HG03064 (cell line): ENCODE results near the gene FUT4.
"Not testable (repeated sequence)": the region's sequence is repeated elsewhere in the genome, so short reads cannot be mapped to it uniquely, and the experiment has no call there.

Source experiments
- ATAC-seq: cut with Tn5 transposase; IDR thresholded peaks from one replicate; pipeline ENCODE4 v1.9.1; 2021; ENCODE audit warnings: low read depth; ENCODE audit not compliant: unreplicated experiment

Gene FUT4

DNA sequence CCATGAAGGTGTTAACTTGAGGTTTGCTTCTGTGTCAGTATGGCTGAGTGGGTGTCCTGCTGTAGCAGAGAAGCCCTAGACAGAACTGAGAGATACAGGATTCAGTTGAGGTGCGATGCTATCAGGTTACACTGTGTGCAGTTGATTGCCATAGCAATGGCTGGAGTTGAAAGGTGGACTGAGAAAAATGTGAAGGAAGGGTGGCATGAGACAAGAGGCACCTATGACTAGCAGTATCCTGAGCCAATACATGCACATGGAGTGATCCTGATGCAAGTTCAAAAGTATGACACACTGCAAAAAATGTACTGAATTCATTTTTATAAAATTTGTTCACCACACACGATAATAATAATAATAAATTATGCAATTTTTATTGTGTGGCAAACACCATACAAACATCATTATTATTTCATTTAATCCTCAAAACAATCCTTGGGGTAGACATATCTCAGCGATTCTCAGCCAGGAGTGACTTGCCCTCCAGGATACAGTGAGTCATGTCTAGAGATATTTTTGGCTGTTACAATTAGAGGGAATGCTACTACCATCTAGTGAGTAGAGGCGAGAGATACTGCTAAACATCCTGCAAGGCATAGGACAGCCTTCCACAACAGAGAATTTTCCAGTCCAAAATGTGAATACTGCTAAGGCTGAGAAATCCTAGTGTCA, 19.6 kb downstream of the FUT4 start:
- no peak for ATAC-seq

DNA sequence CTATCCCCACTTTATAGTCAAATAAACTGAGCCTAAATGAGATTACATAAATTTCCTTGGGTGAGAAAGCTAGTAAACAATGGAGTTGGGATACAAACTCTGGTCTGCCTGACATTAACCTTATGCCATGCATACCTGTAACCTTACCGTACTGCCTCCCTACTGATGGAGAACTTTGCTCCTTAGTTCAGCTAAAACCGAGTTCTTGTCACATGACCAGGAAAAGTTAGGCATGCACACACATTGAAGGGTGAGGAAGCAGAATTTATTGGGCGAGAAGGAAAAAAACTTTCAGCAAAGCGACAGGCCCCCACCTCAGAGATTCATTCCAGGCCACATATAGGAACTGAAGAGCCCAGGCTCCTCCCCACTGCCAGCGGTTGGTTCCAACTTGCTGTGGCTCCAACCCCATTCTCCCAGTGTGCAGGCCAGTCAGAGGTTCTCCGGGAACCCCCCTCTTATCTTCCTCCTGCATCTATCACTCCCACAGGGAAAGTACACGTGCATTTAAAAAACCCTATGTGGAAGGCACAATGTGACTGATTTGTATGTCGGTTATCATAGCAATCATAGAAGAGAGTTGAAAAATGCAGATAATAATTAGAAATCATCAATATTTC, 20.2 kb downstream of the FUT4 start:
- no peak for ATAC-seq

DNA sequence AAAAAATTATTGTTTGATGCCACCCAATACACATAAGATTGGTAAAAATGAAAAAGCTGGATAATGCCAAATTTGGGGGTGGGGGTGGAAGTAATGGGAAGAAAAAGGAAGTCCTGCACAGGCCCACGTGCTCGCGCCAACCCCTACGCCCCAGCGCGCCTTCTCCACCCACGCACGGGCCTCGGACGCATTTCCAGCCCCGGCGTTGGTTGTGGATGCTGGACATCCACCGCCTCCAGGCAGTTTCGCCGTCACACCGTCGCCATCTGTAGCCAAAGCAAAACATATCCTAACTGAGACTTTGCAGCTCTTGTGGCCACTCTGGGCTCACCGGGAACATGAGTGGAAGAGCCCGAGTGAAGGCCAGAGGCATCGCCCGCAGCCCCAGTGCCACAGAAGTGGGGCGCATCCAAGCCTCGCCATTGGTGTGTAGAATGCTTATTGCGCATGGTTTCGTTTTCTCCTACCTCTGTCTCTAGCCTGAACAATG, 23.5 kb downstream of the FUT4 start, which contains the start of gene PIWIL4:
PIWIL4 (plus strand) TSS at position 188 of the 490 bp plus-strand sequence; CDS start at position 339, 151 bp downstream.
- no peak for ATAC-seq

DNA sequence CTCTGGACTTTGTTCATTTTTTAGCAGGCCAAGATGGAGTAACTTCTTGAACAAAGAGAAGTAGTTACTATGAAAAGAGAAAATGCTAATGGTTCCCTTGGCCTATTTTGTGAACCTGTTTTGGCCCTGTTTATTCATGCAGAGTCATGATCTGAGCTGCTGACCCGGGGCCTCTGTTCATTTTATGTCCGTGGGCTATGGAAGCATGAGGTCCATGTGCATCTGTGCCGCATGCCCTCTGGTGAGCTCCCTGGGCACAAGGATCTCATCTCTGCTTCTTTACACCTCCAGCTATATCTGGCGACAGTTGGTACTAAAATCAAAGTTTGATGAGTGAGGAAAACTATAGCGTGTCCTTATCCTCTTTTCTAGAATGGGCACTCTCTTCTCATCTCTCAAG, 24.5 kb downstream of the FUT4 start:
- no peak for ATAC-seq

DNA sequence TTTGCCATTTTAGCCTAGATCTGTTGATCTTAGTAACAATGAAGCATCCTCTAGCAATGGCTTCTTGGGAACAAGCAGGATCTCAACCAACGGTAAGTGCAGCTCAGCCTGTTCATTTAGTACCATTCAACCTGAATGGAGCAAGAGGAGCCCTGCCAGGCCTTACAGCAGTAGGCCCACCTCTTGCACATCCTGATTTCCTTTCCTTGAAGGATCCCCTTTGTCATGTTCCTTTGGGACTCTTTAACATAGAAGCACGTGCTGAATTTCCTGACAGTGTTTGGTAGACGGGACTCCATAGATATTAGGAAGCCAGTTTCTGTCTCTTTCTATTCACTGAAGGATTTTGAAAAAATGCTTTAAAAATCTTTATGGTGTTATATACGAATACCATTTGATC, 25.0 kb downstream of the FUT4 start:
- no peak for ATAC-seq

DNA sequence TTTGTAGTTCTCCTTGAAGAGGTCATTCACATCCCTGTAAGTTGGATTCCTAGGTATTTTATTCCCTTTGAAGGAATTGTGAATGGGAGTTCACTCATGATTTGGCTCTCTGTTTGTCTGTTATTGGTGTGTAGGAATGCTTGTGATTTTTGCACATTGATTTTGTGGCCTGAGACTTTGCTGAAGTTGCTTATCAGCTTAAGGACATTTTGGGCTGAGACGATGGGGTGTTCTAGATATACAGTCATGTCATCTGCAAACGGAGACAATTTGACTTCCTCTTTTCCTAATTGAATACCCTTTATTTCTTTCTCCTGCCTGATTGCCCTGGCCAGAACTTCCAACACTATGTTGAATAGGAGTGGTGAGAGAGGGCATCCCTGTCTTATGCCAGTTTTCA, 29.3 kb downstream of the FUT4 start:
- not testable (repeated sequence) for ATAC-seq

DNA sequence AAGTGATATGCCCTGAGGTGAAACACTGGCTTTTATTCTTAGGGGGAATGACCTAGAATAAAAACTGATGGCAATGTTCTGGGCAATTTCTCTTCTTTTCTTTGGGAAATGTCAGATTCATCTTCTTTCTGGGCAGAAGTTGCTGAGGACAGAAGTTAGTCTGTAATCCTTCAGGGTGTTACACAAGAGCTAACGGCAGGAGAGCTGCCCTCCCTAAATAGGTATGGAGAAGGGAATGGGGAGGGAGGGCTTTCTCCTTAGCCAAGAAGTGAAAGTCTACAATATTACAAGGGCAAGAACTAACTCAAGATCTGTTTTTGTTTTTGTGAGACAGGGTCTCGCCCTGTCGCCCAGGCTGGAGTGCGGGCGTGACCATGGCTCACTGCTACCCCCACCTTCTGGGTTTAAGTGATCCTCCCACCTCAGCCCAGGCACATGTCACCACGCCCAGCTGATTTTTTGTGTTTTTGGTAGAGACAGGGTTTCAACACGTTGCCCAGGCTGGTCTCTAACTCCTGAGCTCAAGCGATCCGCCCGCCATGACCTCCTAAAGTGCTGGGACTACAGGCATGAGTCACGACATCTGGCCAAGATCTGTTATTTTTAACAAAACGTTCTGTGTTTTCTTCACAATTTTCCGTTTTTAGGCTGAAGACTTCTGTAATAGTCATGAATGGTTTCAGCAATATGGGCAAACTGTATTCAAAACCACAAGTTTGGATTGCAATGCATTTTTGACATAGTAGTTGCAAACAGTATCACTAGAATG, 30.7 kb downstream of the FUT4 start:
- no peak for ATAC-seq

DNA sequence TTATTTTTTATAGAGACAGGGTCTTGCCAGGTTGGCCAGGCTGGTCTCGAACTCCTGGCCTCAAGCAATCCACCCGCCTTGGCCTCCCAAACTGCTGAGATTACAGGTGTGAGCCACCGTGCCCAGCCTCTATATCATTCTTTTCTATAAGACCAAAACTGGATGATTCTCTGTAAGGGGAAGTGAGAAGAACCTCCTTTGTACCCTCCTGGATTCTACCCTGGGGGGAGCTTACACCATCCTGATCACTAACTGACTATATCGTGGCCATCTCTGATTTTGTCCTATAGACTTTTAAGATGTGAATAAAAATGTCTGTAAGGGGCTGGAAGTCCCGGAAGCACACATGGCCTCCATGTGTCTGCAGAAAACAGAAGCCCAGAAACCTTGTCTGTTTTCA, 32.6 kb downstream of the FUT4 start:
- no peak for ATAC-seq

DNA sequence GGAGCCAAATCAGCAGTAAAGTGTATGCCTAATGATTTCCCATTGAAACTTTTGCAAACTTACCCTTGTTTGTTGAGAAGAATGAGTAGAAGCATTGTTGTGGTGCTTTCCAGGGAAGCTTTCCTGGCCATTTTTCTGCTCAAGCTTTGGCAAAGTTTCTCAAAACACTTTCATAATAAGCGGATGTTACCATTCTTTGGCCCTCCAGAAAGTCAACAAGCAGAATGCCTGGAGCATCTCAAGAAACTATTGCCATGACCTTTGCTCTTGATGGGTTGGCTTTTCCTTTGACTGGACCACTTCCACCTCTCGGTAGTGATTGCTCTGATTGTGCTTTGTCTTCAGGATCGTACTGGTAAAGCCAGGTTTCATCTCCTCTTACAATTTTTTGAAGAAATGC, 34.1 kb downstream of the FUT4 start:
- no peak for ATAC-seq

DNA sequence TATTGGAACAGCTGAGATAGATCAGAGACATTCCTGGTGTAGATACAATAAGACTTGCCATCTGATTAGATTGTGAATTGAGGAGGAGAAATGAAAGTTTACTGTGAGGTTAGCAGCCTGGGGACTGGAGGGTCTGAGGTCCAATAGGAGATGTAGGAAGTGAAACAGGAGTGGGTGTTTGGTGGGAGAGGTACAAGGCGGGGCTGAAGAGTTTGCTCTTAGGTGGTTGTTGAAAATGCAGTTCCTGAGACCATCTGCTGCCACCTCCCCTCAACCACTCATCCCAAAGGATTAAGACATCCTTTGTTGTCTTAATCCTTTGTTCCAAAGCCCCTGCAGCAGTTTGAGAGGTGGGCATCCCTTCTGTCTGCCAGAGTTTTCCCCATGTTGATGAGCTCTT, 38.2 kb downstream of the FUT4 start:
- ATAC-seq: no peak

DNA sequence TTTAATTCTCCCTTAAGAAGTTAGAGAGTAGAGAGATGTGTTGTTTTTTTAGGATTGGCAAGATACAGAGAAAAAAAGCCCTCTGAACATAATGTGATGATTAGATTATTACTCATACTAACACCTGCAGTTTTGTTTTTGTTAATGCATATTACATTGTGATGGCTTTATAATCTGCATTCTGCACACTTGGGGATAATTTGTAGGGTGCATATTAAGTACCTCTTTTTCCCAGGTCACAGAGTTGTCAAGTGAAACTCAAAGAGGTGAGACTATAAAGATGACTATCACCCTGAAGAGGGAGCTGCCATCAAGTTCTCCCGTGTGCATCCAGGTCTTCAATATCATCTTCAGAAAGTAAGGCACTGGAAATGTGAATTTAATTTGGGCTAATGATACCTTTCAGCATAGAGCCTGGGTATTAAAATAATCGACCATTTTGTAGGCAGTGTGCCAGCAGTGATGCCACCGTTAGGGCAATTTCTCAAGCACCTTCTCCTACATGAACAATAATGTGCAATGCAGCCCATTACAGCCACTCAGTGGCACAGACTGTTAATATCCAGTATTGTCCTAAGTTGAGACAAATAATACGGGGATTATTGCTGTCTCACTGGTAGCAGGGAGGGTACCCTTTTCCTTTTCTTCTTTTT, 39.6 kb downstream of the FUT4 start:
- no peak for ATAC-seq

DNA sequence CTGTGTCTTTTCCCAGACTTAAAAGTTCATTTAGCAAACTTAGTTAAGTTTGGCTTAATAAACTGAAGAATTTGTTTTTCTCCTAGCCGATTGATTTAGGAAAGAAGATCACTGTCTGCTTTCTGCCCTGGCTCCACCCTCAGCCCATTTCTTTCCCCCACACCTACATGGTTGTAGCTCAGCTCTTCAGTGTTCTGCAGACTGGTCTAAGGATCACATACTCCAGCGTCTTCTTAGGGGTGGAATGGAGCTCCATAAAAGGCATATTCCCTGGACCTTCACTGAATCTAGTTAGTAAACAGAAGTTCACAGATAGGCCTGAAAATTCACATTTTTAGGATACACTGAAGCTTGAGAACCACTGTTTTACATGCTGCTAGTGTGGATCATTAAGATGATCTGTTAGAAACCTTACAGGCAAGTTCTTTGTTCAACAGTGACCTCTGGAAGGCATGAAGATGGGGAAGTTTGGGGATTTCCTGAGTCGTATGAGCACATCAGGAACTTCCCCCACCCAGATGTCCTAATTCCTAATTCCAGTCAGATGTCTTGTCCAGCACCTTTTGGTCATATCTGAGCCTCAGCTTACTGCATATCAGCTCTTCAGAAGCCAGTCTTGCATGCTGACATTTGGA, 40.3 kb downstream of the FUT4 start:
- ATAC-seq: peak; percentile 42

DNA sequence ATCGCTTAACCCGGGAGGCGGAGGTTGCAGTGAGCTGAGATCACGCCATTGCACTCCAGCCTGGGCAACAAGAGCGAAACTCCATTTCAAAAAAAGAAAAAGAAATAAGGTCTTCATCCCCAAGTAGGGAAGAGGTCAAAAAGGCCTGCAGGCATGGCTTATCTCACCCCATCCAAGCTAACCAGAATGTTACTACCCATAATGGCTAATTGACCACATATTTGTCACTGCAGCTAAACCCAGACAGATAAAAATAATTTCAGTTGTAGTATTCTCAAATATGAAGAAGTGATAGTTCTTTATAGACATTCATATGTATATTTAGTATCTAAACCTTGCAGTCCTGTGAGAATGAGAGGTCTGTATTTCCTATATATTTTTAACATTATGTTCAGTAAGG, 41.3 kb downstream of the FUT4 start:
- no peak for ATAC-seq

DNA sequence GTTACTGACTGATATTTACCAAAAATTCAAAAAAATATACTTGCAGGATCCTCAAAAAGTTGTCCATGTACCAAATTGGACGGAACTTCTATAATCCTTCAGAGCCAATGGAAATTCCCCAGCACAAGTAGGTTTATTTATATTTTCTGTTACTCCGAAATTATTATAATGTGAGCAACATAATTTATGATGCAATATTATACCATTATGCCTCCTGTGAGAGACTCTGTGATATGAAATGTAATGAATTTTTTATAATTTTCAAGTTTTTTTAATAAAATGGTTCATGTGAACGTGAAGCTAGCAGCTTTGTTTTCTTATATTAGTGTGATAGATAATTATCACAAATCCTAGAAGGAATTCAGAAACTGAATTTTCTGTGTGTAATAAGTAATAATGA, 41.7 kb downstream of the FUT4 start:
- ATAC-seq: no peak

DNA sequence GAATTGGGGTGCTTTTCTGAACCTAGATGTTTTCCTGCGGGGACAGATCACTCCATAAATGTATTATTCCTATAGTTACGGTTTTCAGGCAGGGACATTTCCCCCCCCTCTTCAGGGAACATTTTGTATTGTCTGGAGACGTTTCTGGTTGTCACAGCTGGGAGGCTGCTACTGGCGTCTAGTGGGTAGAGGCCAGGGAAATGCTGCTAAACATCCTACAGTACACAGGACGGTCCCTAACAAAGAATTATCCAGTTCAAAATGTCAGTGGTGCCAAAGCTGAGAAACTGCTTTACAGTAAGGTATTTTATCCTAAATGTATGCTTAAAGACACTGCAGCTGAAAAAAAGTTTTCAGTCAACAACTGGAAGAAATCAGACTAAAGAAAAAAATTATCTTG, 42.8 kb downstream of the FUT4 start:
- ATAC-seq: no peak

DNA sequence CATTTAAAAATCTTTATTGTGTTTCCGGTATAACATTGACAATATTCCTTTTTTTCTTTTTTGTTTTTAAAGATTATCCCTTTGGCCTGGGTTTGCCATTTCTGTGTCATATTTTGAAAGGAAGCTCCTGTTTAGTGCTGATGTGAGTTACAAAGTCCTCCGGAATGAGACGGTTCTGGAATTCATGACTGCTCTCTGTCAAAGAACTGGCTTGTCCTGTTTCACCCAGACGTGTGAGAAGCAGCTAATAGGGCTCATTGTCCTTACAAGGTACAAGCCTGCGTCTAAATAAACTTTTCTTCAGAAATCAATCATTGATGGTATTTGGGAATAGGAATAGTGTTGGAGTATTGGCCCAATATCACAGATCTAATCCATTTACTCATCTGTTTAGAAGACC, 43.3 kb downstream of the FUT4 start:
- ATAC-seq: no peak

DNA sequence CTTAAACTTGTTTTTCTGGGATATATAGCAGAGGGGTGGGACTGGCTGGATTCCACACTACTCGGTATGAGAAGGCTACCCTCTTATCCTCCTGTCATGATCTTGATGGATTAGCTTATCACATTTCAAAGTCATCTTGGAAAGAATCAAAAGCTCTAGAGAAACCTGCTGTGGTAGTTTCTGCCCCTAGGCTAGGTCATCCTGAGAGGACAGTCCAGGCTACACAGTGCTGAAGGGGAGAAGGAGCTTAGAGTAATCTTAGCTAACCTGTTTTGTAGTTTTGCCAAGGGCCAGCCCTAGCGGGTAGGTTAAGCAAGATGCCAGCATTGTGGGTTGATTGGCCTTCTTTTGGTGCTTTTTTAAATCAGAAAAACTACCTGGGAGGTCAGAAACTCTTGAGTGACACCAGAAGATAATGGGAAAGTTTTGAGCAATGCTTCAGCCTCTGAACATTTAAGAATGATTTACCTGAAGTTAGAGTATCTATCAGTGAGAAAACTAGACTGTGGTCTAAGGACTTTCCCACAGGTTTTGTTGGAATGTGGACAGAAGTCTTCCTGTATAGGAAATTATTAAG, 44.7 kb downstream of the FUT4 start:
- no peak for ATAC-seq

DNA sequence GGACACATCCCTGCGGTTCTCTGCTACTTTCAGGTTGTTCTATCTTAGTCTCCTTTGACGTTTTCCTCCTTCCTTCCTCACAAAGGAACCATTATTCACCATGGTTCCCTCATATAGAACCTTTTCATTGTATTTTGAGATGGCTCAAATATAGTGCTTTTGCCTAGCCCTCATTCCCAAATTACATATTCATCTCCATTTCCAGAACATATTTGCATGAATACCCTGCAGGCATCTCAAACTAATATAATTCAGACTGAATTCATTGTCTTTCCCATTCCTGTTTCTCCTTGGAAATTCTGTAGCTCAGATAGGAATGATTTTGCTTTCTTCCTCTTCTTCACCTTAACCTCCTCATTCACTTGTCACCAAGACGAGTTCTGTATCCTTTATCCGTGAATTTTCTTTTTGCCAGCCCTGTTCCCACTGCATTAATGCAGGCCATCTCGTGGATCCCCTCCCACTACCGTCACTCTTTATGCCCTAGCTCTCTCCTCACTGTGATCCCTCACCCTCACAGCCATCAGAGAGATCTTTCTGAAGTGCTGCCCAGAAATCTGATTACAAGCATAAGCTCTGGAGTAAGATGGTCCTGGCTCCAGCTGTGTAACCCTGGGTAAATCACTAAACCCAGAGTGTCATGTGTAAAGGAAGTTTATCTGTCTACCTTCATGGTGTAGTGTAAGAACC, 46.8 kb downstream of the FUT4 start:
- no peak for ATAC-seq

DNA sequence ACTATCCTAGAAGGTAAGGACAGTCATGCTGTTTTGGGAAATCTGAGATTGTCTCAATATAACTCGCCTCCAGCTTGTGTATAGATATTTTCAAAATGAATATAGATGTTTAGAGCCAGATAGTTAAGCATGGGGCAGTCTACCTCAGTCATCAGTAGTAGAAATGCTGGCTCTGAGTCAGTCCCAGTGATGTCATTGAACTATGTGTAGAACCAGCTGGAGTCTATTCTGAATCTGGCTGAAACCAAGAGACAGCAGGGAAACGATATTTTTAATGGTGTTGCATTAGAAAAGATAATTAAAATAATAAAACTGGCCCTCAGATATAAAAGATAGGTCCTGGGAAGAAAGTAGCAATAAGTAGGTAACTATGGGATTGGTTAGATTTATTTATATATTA, 49.3 kb downstream of the FUT4 start:
- ATAC-seq: peak; percentile 72

DNA sequence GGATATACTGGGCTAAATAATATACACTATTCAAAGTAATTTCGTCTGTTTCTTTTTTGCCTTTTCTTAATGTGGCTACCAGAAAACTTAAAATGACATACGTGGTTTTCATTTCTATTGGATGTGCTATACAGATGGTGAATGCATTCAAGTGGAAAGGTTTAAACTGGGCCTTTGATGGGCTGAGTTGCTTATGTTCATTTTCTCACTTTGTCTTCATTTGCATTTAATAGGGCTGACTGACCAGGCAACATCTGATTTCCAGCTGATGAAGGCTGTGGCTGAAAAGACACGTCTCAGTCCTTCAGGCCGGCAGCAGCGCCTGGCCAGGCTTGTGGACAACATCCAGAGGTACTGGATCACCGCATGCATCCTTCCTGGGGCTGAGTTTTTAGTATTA, 51.4 kb downstream of the FUT4 start:
- peak; percentile 67 for ATAC-seq
